ENCODE measurements around the gene AADACL4. TPM values are rescaled to one million over a fixed set of nuclear protein-coding genes. Genes with fewer than 3 reads are reported as not detected.
A peak's percentile ranks its signal among the peaks of the same experiment; 100 is the strongest.

AADACL4 gene
- total and polyA plus RNA-seq, 10 of the 15 experiments (the other 5 are each of a cell fraction or from before 2014, with no cell fraction given) = not detected

DNA sequence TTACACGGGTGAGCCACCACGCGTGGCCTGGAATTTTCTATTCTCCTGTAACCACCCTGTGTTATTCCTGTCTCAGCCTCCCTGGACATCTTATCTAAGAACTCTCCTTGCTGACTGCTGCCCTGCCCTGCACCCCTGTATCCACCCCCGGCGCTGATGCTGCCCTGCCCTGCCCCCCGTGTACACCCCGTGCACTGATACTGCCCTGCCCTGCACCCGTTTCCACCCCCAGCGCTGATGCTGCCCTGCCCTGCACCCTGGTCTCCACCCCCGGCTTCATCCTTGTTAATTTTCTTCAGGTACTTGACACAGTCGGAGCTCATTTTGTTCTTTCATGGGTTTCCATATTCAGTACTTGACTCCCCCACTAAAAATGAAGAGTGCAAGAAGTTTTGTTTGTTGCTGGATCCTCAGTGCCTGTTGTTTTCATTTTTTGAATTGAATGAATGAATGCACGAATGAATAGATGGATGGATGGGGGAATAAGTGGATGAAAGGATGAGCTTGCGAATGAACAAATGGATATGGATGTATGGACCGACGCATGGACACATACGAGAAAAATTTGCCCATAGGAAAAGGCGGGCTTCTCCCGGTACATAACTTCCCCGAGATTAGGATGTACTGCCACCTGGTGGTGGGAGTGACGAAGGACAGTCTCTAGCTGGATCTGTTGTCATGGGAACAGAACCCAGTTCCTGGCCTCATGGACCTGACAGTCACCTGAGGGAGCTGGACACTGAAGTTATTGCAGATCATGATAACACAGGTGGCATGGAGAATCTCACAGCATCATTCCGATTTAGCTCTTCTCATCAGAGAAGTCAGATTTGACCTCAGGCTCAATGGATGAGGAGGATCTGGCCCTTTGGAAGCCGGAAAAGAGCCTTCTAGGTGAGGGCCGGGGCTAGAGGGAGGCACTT lies 14.9 kb downstream of the AADACL4 start (continued):
- TF ChIP-seq SMAD5 (IDR thresholded peaks at IDR 0.05; ENCODE audit: low read depth) = no peak
- TF ChIP-seq RFX5 (IDR thresholded peaks at IDR 0.05; ENCODE audit: low read depth, low read length) = no peak
- TF ChIP-seq IKZF1 (conservative IDR thresholded peaks at IDR 0.05) = no peak
- peak; percentile 97 for TF ChIP-seq BMI1 (IDR thresholded peaks at IDR 0.05; ENCODE audit: borderline replicate concordance)
- TF ChIP-seq IRF4 (IDR thresholded peaks at IDR 0.05; ENCODE audit: low read depth, low read length) = 0 out of 2 replicates have a peak, but pooled peaks have one; percentile 20
- TF ChIP-seq RELA (IDR thresholded peaks at IDR 0.05; ENCODE audit: borderline replicate concordance, partially characterized antibody) = no peak
- TF ChIP-seq WRNIP1 (IDR thresholded peaks at IDR 0.05; ENCODE audit: borderline replicate concordance, low read depth, low read length) = 0 out of 2 replicates have a peak, but pooled peaks have one; percentile 88
- TF ChIP-seq SIN3A (IDR thresholded peaks at IDR 0.05; ENCODE audit: low read depth, low read length) = 0 out of 2 replicates have a peak, but pooled peaks have one; percentile 47
- no peak for TF ChIP-seq JUNB (IDR thresholded peaks at IDR 0.05)
- TF ChIP-seq, protein P1, sequence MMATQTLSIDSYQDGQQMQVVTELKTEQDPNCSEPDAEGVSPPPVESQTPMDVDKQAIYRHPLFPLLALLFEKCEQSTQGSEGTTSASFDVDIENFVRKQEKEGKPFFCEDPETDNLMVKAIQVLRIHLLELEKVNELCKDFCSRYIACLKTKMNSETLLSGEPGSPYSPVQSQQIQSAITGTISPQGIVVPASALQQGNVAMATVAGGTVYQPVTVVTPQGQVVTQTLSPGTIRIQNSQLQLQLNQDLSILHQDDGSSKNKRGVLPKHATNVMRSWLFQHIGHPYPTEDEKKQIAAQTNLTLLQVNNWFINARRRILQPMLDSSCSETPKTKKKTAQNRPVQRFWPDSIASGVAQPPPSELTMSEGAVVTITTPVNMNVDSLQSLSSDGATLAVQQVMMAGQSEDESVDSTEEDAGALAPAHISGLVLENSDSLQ (IDR thresholded peaks at IDR 0.05) = no peak
- no peak for TF ChIP-seq EP300 (IDR thresholded peaks at IDR 0.05; ENCODE audit: borderline replicate concordance in 1 of 2, control insufficient read depth in 1 of 2, low read depth in 2 of 2, low read length in 2 of 2)
- TF ChIP-seq, protein P2, sequence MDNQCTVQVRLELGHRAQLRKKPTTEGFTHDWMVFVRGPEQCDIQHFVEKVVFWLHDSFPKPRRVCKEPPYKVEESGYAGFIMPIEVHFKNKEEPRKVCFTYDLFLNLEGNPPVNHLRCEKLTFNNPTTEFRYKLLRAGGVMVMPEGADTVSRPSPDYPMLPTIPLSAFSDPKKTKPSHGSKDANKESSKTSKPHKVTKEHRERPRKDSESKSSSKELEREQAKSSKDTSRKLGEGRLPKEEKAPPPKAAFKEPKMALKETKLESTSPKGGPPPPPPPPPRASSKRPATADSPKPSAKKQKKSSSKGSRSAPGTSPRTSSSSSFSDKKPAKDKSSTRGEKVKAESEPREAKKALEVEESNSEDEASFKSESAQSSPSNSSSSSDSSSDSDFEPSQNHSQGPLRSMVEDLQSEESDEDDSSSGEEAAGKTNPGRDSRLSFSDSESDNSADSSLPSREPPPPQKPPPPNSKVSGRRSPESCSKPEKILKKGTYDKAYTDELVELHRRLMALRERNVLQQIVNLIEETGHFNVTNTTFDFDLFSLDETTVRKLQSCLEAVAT (IDR thresholded peaks at IDR 0.05) = no peak
- no peak for TF ChIP-seq CHD2 (IDR thresholded peaks at IDR 0.05; ENCODE audit: borderline replicate concordance, low read depth, low read length)
- no peak for TF ChIP-seq ETV6 (conservative IDR thresholded peaks at IDR 0.05 in 1 of 2, IDR thresholded peaks at IDR 0.05 in 1 of 2; ENCODE audit: borderline replicate concordance in 1 of 2, low read depth in 1 of 2)
- no peak for TF ChIP-seq SUZ12 (IDR thresholded peaks at IDR 0.05; ENCODE audit: unreplicated experiment)
- no peak for TF ChIP-seq POLR2A (IDR thresholded peaks at IDR 0.05; ENCODE audit: low read depth, low read length)
- TF ChIP-seq, protein P3, sequence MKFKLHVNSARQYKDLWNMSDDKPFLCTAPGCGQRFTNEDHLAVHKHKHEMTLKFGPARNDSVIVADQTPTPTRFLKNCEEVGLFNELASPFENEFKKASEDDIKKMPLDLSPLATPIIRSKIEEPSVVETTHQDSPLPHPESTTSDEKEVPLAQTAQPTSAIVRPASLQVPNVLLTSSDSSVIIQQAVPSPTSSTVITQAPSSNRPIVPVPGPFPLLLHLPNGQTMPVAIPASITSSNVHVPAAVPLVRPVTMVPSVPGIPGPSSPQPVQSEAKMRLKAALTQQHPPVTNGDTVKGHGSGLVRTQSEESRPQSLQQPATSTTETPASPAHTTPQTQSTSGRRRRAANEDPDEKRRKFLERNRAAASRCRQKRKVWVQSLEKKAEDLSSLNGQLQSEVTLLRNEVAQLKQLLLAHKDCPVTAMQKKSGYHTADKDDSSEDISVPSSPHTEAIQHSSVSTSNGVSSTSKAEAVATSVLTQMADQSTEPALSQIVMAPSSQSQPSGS (IDR thresholded peaks at IDR 0.05; ENCODE audit: low read length) = no peak
- no peak for TF ChIP-seq RAD51 (IDR thresholded peaks at IDR 0.05)
- TF ChIP-seq HDAC6 (IDR thresholded peaks at IDR 0.05; ENCODE audit: unreplicated experiment) = no peak

All from GM12878 (cell line).